NCI-H1417 (cell line): ENCODE data around the gene TPCN1.

Experiments
- DNase-seq, 3 experiments: peaks; one replicate each; lab custom pipeline; 2025; lab: John Stamatoyannopoulos, UW

TPCN1 gene

DNA sequence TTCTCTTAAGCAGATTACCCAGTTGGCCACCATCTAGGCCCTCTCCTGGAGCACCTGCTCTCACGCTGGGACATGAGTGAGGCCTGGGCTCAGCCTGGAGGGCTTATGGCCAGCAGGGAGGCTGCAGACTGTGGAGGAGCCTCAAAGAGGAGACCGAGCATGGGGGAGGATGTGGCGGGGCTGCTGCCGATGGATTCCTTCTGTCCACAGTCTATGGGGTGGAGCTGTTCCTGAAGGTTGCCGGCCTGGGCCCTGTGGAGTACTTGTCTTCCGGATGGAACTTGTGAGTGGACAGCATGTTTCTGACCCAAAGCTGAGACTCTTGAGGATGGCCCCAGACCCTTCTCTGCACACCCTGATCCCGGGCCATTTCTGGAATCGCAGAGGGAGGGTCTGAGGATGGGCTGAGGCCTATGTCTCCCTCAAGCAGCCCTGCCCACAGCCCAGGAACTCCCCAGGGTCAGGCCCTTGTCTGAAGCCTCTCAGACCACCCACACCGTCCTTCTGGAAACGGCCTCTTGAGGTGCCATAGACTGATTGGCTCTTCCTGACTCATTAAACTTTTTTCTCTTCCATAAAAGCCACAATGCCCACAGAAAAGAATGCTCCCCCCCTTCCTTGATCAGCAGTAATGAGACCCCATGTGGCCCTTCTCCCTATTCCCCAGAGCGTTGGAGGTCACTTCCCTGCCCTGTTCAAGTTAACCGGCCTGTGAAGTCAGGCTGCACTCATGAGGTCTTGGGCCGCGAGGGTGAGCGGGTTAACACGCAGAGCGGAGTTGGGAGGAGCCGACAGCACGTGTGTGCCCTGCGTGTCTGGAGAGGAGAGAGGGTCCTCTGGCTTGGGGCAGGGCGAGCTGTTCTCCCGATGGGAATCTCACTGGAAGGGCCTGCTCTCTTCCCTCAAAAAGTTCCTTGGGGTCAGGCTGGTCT lies 64.7 kb downstream of the TPCN1 start:
- no peak for DNase-seq

DNA sequence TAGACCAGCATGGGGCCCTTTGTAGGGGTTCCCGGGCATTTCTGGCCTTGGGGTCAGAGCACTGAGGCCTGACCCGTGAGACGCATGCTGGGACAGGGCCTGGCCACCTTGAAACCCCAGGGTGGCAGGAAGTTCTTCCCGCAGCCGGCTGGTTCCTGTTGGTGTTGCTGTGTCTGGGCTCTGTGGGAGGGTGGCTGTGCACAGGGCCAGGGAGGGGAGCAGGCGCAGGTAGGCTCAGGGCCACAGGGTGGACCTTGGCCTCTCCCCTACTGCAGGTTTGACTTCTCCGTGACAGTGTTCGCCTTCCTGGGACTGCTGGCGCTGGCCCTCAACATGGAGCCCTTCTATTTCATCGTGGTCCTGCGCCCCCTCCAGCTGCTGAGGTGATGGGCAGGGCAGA lies 65.4 kb downstream of the TPCN1 start:
- no peak for DNase-seq

DNA sequence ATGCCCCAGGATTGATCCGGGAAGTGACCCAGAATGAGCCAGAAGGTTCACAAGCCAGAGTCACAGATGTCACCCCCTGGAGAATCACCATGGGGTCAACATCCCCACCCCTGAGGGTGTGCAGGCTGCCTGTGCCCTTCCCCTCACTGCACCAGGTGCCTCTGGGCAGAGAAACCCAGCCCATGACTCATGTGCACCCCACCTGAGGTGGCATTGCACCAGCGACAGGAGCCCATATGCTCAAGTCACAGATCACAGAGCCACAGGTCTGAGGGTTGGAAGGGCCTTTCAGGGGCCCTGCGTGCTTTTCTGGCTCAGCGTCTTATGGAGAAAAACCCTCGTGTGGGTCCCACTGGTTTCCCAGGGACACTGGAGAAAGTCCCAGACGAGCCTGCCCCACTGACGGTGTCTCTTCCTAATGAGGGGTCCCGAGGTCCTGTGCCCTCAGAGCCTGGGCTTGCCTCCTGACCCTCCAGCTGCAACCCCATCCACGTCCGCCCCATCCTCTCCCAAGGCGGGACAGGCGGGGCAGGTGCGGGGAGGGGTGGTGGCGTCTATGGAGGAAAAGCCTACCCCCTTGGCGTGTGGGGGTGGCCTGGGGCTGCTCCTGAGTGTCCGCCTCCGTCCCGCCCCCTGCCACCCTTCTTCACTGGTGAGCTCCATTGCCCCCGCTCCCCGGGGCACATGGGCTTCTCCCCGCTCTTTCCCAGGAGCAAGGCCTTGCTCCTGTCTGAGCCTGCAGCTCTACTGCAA lies 66.1 kb downstream of the TPCN1 start:
- no peak for DNase-seq

DNA sequence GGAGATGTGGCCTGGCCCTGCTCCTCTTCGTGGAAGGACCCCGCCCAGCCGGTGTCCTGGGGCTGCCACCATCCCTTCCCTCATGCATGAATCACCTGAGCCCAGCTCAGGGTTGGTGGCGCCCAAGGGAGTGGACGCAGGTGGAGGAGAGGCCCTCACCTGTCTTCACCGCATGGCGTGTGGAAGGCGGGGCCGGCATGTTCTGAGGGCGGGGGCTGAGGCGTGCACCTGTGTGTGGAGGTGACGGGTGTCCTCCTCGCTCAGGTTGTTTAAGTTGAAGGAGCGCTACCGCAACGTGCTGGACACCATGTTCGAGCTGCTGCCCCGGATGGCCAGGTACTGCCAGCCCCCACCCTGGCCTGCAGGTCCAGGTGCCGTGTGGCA lies 66.6 kb downstream of the TPCN1 start:
- no peak for DNase-seq

DNA sequence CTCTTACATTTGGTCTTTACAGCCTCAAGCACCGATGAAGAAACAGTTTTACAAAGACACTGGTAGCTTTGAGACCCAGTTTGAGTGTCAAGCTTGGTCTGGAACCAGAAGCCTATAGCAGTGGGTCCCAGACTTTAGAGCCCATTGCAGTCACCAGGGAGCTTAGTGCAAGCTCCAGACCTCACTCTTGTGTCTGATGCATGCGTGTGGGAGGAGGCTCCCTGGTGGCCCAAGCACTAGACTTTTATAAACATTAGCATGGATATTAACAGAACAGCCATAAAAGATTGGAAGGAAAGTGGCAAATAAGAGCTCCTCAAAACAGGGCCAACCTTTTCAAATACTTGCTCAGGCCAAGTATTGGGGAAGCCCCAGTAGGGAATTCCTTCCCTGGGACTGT lies 68.1 kb downstream of the TPCN1 start:
- no peak for DNase-seq

DNA sequence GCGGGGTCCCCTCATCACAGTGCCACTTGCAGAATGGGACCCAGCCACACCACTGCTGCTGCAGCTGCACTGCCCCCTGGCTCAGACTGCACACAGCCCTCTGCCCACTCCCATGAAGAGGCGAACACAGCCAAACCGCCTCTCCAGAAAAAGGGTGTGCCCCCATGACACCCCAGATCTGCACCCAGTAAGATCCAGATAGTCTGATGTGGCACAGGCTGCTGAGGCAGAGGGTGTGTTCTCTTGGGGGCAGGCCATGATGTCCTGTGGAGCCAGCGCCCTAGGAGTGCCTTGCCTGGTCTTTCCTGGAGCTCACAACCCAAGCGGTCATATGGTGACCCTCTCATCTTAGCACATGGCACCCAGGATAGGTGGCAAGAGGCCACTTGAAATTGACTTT lies 69.2 kb downstream of the TPCN1 start:
- DNase-seq, result no peak

DNA sequence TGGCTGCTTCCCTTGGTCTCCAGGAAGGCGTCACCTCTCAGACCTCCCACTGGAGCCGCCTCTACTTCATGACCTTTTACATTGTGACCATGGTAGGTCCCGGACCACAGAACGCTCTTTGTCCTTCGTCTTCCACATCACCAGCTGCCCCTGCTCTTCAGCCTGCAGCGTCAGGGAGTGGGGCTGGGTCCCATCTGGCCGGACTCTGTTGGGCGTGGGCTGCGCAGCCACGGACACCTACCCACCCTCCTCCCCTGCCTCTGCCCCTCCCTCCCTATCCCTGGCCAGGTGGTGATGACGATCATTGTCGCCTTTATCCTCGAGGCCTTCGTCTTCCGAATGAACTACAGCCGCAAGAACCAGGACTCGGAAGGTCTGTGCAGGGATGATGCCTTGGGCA lies 70.3 kb downstream of the TPCN1 start:
- DNase-seq, result no peak

DNA sequence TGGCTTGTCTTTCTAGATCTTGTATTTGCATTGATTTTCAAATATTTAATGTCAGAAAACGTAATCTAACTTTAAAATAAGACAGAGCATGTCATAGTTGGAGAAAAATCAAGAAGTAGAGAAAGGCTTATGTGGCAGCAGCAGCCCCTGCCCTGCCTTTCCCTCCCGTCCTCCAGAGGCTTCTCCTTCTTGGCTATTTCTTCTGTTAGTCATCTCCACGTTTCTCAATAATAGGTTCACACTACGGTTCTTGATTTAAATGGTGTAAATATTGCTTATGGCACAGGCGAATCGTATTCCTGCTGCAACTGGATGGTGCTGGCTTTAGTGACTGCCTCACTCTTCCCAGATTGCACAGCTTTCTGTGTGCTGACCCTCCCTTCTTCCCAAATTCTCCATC lies 70.8 kb downstream of the TPCN1 start:
- DNase-seq, result no peak

DNA sequence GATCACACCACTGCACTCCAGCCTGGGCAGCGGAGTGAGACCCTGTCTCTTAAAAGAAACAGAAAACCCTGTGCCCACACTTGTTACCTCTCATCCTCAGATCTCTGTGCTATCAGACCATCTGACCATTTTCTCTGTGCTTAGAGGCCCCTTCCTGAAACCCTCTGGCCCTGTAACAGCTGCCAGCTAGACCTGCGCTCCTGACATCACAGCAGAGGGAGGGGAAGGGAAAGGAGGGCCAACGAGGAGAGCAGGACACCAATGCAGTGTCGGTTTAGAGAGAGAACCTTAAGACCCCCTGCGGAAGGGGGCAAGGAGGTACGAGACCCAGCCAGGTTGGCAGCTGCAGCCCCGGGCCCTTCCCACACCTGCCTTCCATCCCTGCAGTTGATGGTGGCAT lies 71.3 kb downstream of the TPCN1 start:
- no peak for DNase-seq

DNA sequence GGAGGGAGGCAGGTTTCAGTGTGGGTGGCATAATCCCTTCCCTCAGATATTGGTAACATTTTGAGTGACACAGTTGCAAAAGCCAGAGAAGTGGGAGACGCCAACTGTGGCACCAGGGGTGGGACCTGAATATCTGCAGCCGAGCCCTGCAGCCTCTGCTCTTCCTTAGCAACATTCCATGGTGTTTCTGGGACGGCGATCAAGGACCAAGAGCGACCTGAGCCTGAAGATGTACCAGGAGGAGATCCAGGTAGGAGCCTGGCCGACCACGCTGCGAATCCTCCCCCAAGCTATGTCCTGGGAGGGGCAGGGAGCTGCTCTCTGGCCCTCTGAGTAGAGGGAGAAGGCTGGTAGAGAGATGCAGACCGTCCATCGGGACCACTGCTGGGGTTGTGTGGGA lies 71.8 kb downstream of the TPCN1 start:
- no peak for DNase-seq

DNA sequence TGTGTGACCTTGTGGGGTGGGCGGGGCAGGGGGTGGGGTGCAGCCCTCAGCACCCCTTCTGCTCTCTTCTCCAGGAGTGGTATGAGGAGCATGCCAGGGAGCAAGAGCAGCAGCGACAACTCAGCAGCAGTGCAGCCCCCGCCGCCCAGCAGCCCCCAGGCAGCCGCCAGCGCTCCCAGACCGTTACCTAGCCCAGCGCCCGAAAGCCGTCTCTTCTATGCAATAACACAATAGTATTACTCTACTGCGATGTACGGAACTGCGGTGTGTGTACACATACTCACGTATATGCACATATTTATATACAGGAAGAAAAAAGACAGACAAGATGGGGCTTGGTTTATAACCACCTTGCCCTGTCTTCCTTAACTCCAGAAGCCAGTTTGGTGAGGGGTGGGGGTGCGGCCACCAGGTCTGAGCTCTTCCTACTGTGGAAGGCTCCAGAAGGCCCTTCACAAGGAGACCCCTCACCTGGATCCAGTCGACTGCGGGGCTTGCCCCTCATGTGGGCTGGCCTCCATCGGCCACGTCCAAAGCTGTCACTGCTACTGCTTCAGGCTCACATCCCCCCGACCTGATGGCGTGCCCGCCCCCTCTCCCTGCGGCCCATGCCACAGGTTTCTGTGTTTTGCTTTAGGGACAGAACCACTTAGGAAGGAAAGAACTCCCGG lies 74.8 kb downstream of the TPCN1 start:
- DNase-seq, result no peak

DNA sequence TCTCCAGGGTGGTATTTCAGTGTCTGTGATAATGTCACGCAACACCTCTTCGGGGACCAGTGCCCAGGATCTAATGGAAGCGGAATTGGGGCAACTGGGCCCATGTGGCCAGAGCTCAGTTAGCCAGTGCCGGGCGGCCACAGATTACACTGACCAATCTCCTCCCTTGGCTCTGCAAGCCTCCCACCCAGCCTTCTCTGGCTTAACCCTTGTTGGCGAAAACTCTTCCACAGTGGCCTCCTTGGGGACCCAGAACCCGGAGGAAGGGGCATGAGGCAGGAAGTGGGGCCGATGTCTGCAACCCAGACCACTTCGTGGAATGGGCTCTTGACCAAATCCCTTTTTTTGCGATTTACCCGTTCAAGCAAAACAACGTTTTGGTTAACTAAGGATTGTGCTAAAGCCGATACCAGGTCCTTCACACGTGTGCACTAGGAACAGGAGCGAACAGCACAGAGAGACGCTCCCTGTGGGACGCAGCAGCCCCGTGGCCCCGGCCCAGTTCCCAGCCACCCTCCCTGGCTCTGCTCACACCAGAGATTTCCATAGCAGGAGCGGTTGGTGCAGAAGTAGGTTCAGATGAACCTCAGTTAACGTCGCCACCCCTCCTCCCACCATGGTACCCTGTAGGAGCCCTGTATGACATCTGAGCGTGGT lies 75.4 kb downstream of the TPCN1 start:
- no peak for DNase-seq

DNA sequence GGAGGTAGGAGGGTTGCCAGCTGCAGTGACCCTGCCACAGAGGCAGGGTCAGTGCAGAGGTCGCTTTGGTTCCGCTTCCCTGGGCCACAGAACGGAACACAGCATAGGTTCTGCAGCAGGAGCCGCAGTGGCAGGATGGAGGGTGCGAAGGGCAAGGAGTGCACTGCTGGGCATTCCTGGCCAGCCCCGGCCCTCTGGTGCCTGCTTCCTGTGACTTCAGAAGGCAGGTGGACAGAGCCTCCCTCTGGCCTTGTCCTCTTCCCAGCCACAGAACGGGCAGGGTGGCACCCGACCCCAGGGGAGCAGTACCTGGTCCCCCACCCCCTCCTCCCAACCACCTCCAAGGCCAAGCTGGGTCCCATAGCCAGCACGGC lies 75.9 kb downstream of the TPCN1 start:
- no peak for DNase-seq

DNA sequence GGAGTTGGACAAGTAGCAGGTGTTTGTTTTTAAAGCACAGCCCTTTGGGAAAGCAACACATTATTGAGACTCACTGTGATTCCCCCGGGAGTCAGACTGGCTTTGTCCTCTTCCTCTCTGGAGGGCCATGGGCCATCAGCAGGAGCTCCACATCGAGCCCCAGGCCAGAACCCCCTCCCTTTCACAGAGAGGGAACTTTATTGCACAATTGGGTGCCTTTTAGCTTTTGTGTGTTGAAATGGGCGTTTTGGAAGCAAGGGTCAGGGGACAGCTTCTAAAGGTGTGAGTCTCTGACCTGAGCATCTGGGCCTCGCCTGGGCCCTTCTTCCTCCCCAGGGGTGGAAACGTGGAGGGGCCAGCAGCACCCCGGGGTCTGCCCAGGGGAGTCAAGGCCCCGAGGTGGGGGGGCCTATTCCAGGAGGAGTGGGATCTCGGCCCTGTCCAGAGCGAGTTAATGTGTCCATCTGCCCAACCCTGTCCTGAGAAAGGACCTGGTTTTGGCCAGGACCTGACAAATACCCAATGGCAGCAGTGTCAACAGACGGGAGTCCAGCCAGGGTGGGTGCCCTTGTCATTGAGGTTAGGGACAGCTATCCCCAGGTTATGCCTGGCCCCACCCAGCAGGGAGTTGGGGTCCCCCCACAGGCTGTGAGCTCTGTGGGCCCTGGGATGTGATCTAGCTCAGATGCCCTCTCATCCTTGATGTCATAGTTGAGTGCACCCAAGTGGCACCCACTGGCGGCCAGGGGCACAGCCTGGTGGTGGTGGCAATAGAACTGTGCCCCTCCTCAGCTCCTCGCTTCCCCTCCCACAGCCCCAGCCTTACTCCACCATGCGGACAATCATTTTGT lies 76.6 kb downstream of the TPCN1 start:
- DNase-seq, result no peak

DNA sequence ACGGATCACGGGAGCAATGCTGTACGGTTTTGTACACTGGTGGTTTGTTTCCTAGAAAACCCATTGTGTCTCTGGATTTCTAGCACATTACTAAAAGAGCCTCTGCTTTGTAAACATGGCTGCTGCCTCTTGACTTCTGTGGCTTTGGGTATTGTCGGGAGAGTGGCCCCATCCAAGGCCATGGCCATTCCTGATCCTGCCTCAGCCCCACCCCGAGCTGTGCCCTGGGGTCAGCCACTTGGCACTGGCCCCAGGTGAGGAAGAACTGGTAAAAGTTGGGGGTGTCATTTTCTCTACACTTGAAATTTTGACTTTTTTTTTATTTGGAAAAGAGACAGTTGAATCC lies 77.2 kb downstream of the TPCN1 start:
- no peak for DNase-seq

DNA sequence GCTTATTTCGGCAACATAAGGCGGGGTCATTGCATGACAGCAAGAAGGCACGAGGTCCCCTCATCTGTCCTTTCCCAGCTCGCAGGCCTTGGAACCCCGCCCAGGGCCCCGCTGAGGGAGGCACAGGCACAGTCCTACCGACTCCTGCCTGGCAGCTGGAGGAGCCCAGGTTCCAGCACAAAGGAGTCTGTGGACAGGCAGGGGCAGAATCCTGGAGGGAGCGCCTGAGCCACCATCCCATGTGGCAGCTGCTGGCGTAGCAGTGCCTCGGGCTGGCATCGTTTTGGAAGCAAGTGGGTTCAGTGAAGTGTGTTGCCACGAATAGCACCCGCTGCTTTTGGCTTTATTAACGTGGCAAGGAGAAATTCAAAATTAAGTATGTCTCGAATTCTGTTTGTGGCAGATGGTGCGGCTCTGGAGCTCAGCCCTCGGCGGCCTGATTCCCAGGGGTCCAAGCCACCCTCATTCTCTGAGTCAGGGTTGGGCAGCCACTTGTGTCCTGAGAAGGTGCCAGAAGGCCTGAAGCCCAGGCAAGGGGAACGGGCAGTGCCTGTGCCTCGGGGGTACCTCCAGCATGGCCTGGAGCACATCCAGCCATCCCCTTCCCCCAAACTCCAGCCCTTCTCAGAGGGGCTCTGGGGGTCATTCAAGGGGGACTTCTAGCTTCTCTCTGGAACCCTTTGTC lies 77.7 kb downstream of the TPCN1 start:
- DNase-seq, result no peak

DNA sequence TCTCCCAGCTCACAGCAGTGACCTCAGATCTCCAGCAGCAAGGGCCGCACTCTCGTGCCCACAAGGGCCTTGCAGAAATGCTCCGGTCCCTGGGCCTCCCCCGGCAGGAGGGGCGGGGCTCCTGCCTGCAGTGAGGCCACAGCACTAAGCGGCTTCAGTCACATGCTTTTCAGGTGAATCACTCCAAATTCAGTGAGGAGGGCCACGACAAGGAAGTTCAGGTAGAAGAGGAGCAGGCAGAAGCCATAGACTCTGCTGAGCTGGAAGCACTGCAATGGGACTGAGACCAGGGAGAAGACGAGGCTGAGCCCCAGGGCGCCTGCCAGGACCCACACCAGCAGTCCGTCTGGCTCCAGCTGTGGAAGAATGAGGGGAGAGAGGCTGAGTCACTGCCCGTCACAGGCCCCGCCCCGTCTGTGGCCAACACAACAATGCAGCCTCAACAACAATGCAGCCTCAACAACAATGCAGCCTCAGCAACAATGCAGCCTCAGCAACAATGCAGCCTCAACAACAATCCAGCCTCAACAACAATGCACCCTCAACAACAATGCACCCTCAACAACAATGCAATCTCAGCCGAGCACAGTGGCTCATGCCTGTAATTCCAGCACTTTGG lies 78.5 kb downstream of the TPCN1 start:
- peak in 1 of 3 experiments; percentile 31 for DNase-seq

DNA sequence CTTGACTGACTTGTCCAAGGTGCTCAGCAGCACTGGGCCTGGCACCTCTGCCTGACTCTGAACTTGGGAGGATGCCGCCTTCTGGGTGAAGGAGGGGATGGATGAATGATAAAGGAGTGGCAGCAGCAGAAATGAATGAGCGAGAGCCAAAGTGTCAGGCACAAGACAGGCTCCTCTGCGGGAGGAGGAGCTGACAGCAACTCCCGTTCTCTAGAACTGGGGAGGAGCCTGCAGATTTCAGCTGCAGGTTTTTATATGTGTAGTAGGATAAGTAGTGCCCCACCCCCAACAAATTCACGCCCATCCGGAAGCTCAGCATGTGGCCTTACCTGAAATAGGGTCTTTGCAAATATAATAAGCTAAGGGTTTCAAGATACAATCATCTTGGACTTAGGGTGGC lies 80.5 kb downstream of the TPCN1 start:
- no peak for DNase-seq

DNA sequence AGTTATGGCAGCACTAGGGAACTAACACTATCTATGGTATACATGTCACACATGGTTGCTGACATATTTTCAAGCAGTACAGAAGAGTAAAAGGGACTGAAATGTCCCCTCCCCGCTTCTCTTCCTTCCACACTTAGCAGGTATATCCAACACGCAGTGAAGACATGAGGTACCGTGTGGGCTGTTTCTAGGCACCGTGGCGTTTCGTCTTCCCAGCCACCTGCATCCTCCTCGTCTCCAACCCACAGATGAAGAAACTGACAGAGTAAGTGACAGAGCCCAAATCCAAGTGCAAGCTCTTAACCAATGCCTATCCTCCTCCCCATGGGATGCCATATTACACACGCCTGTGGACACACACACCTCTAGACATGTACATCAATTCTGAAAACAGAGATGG lies 81.2 kb downstream of the TPCN1 start:
- DNase-seq, result no peak

DNA sequence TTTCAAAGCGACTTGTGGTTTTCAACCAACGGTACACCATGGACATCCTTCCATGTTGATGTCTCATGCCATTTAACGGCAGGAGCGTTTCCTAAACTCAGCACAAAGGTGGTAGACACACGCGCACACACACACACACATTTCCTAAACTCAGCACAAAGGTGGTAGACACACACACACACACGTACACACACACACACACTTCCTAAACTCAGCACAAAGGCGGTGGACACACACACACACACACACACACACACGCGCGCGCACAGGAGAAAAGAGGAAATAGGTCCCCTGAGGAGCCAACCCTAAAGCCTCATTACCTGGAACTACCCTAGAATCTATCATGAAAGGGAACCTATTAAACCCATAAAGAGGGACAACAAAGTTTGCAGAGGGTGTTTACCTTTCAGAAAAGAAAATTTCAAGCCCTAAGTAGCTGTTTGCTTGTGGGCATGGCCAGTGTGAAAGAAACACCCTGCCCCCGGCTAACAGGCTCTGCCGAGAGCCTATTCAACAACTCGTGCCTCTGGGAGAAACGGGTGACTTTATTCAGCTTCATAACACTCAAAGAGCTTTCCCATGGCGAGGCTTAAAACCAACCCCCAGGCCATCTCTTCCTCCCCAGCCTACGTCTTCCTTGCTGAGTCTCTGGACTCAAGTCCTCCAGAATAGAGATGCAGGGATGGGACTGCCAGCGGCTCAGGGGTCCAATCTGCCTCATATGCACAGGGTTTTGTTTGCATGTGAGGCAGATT lies 81.8 kb downstream of the TPCN1 start:
- peak; percentile 45 to 66 (median 53) for DNase-seq
